Lower leg skin (tissue), 4 donors: ENCODE measurements around the gene HMGN1. TPM values are rescaled to one million over a fixed set of nuclear protein-coding genes. Genes with fewer than 3 reads are reported as not detected.

Experiments
- DNase-seq, 2 donors: peaks; one replicate each; pipeline ENCODE4 v3.0.0-alpha.2; 2019; ENCODE audit warnings: low spot score in 2 of 2
- H3K4me3 ChIP-seq: fragments of 200-600 bp; sonication (generic); 2 replicates; pipeline ENCODE4 v1.5.1; 2017; ENCODE audit warnings: mild to moderate bottlenecking, low read depth; ENCODE audit not compliant: poor library complexity, severe bottlenecking
- CTCF ChIP-seq, 3 donors: fragments of 450-650 bp; IDR thresholded peaks; one replicate each; pipeline ENCODE4 v1.5.1; 2016; ENCODE audit warnings: antibody characterized with exemption in 3 of 3, mild to moderate bottlenecking in 3 of 3, moderate library complexity in 2 of 3
- POLR2A ChIP-seq, 2 donors: fragments of 450-650 bp; IDR thresholded peaks; one replicate each; pipeline ENCODE4 v1.6.1; 2016 to 2017; ENCODE audit warnings: antibody characterized with exemption in 2 of 2, mild to moderate bottlenecking in 1 of 2, moderate library complexity in 1 of 2
- WGBS, 2 donors: methylation state at CpG; one replicate each; pipeline ENCODE4 v1.1.5; 2018; 5-methylcytosine and 5-hydroxymethylcytosine counted together
- intact Hi-C: fragments of 100-400 bp; cut with DNase I; formaldehyde crosslinking; loops from one replicate; pipeline ENCODE4 v1.15.0; 2023; ENCODE audit warnings: low total_unique reads
- total RNA-seq, 4 donors: library from RNA; depleted of rRNA; stranded (reverse); fragments of >200 nt; gene quantifications; one replicate each; pipeline ENCODE4 v1.1.0, GENCODE V29; 2016

HMGN1 gene
- total RNA-seq, 4 donors from 2014 or later = 103 to 126 (median 111) TPM

GRCh38 chr21:39307466-39307865 lies 41.4 kb downstream of the HMGN1 start:
- TF ChIP-seq POLR2A (IDR thresholded peaks at IDR 0.05) = no peak
- TF ChIP-seq CTCF (IDR thresholded peaks at IDR 0.05) = no peak
- no peak overlapping the region for H3K4me3 ChIP-seq
- WGBS, 2 donors = 74 to 75% methylated on average over 1 of the region's 1 CpG
- intact Hi-C loops = no loop called here
- DNase-seq = no peak

GRCh38 chr21:39300587-39300986 lies 48.3 kb downstream of the HMGN1 start:
- 94 to 98% methylated on average over 3 of the region's 3 CpGs for WGBS, 2 donors
- no peak for DNase-seq
- no peak overlapping the region for H3K4me3 ChIP-seq
- intact Hi-C loops = no loop called here
- TF ChIP-seq CTCF (IDR thresholded peaks at IDR 0.05) = no peak
- TF ChIP-seq POLR2A (IDR thresholded peaks at IDR 0.05) = no peak

GRCh38 chr21:39296891-39297290 lies 52.0 kb downstream of the HMGN1 start:
- 84 to 88% methylated on average over 2 of the region's 2 CpGs for WGBS, 2 donors

More at GRCh38 chr21:39296891-39297290, 52.0 kb downstream of the HMGN1 start:
- intact Hi-C loops = no loop called here
- H3K4me3 ChIP-seq = no peak overlapping the region
- TF ChIP-seq CTCF (IDR thresholded peaks at IDR 0.05) (no peak), POLR2A (IDR thresholded peaks at IDR 0.05) (no peak)
- no peak for DNase-seq

Other genes starting within 250 kb of the HMGN1 start
- gene PSMG1, start 165.6 kb downstream of the HMGN1 start, total RNA-seq = 10 to 100 TPM; 16.9 to 36.8 (median 25.5) TPM
- 10 to 100 TPM; 42.2 to 57.2 (median 52.6) TPM for gene BRWD1, start 35.5 kb downstream of the HMGN1 start, total RNA-seq
- under 1 TPM in 3 of 4 donors, not detected in 1; 0.30 to 0.81 (median 0.79) TPM for gene LCA5L, start 96.7 kb upstream of the HMGN1 start, total RNA-seq
- gene SH3BGR, start 102.9 kb upstream of the HMGN1 start, total RNA-seq = 1 to 10 TPM in 2 of 4 donors, under 1 TPM in 1, not detected in 1; 0.74 to 3.7 (median 3.5) TPM